ENCODE measurements around the gene SLC13A3.

The SLC13A3 gene

GRCh38 chr20:46649965-46650542, 1.2 kb downstream of the SLC13A3 start:
- DNase-seq, result no peak

GRCh38 chr20:46649650-46649949, 1.7 kb downstream of the SLC13A3 start:
- no peak for DNase-seq

- DNase-seq, result no peak
Measured at GRCh38 chr20:46648903-46649649, 2.2 kb downstream of the SLC13A3 start.

- DNase-seq, result no peak
Measured at GRCh38 chr20:46647469-46647868, 3.8 kb downstream of the SLC13A3 start.

- DNase-seq, result no peak
Measured at GRCh38 chr20:46646659-46647380, 4.4 kb downstream of the SLC13A3 start.

- no peak for DNase-seq
Measured at GRCh38 chr20:46646122-46646521, 5.1 kb downstream of the SLC13A3 start.

- DNase-seq, result no peak
Measured at GRCh38 chr20:46644733-46645132, 6.5 kb downstream of the SLC13A3 start.

- DNase-seq, result no peak
Measured at GRCh38 chr20:46644160-46644559, 7.1 kb downstream of the SLC13A3 start.

- no peak for DNase-seq
Measured at GRCh38 chr20:46642969-46643343, 8.3 kb downstream of the SLC13A3 start.

GRCh38 chr20:46642265-46642968, 8.8 kb downstream of the SLC13A3 start:
- DNase-seq, result peak; percentile 76

- DNase-seq, result no peak
Measured at GRCh38 chr20:46641424-46641823, 9.8 kb downstream of the SLC13A3 start.

GRCh38 chr20:46640536-46641311, 10.5 kb downstream of the SLC13A3 start:
- DNase-seq, result no peak

- peak; percentile 77 for DNase-seq
Measured at GRCh38 chr20:46640044-46640443, 11.2 kb downstream of the SLC13A3 start.

- no peak for DNase-seq
Measured at GRCh38 chr20:46639587-46639986, 11.7 kb downstream of the SLC13A3 start.

- DNase-seq, result no peak
Measured at GRCh38 chr20:46638898-46639274, 12.4 kb downstream of the SLC13A3 start.

- peak; percentile 98 for DNase-seq
Measured at GRCh38 chr20:46638134-46638897, 12.9 kb downstream of the SLC13A3 start.

GRCh38 chr20:46637427-46638133, 13.7 kb downstream of the SLC13A3 start:
- no peak for DNase-seq

- no peak for DNase-seq
Measured at GRCh38 chr20:46637020-46637419, 14.2 kb downstream of the SLC13A3 start.

- no peak for DNase-seq
Measured at GRCh38 chr20:46636514-46636913, 14.7 kb downstream of the SLC13A3 start.

GRCh38 chr20:46635514-46636136, 15.6 kb downstream of the SLC13A3 start:
- DNase-seq, result peak; percentile 74

- no peak for DNase-seq
Measured at GRCh38 chr20:46634528-46634927, 16.7 kb downstream of the SLC13A3 start.

All from islet precursor cell (in vitro differentiated cells).